GM13976 (cell line): ENCODE measurements around the gene LGALS7B.

Experiments used
- DNase-seq: peaks from one replicate; pipeline ENCODE4 v3.0.0; 2012; ENCODE audit warnings: low spot score
- in situ Hi-C: fragments of 300-500 bp; cut with MboI; formaldehyde crosslinking; loops from one replicate; pipeline ENCODE4 v1.12.0; 2022; ENCODE audit warnings: low sequenced_read_pairs, mixed read lengths, inconsistent platforms; ENCODE audit not compliant: unreplicated experiment
- TF ChIP-seq, protein P1 (sequence below): IDR thresholded peaks from 2 replicates; pipeline ENCODE4 v1.5.1; 2012; ENCODE audit warnings: borderline replicate concordance, mild to moderate bottlenecking; ENCODE audit not compliant: insufficient read depth; ENCODE audit errors: extremely low read depth, missing control alignments, control extremely low read depth

LGALS7B gene

DNA sequence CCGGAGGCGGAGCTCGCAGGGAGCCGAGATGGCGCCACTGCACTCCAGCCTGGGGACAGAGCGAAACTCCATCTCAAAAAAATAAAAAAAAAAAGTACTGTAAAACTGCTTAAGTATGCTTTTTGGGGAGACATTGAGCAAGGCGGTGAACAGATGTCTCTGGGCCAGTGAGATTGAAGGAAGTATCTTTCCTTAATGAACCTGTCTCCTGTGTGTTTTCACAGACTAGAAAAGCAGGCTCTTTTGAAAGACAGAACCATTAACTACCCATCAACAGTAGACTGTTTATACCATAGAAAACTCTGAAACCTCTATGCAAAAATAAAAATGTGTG, 44.1 kb downstream of the LGALS7B start:
- in situ Hi-C loops = no loop called here
- TF ChIP-seq, protein P1, sequence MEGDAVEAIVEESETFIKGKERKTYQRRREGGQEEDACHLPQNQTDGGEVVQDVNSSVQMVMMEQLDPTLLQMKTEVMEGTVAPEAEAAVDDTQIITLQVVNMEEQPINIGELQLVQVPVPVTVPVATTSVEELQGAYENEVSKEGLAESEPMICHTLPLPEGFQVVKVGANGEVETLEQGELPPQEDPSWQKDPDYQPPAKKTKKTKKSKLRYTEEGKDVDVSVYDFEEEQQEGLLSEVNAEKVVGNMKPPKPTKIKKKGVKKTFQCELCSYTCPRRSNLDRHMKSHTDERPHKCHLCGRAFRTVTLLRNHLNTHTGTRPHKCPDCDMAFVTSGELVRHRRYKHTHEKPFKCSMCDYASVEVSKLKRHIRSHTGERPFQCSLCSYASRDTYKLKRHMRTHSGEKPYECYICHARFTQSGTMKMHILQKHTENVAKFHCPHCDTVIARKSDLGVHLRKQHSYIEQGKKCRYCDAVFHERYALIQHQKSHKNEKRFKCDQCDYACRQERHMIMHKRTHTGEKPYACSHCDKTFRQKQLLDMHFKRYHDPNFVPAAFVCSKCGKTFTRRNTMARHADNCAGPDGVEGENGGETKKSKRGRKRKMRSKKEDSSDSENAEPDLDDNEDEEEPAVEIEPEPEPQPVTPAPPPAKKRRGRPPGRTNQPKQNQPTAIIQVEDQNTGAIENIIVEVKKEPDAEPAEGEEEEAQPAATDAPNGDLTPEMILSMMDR = no peak
- no peak for DNase-seq

DNA sequence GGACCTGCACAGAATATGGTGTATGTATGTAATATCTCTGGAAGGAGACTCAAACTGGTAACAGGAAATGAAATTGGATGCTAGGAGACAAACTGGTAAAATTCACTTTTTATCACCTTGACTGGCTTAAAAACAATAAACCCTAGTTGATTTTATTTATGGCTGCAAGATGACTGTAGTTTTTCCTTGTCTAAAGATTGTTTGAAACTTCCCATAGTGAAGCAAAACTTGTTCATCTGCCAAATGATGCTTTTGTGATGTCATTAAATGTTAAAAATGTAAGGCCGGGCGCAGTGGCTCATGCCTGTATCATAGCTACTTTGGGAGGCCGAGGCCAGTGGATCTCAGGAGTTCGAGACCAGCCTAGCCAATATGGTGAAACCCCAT, 45.1 kb downstream of the LGALS7B start:
- no peak for DNase-seq
- TF ChIP-seq, protein P1 = no peak
- in situ Hi-C loops = no loop called here

DNA sequence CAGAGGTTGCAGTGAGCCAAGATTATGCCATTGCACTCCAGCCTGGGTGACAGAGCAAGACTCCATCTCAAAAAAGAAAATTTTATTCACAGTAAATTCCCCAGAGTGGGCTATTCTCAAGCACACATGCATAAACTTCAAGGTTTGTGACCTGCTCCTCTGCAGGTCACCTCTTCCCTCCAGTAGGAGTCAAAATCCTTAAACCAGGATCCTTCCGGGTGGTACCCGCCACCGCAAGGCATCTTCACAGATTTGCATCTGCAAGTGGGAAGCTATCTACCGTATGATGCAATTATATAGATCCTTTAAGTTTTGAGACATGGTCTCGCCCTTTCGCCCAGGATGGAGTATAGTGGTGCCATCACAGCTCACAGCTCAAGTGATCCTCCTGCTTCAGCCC, 45.6 kb downstream of the LGALS7B start:
- in situ Hi-C loops = no loop called here
- DNase-seq = no peak
- TF ChIP-seq, protein P1 = no peak

DNA sequence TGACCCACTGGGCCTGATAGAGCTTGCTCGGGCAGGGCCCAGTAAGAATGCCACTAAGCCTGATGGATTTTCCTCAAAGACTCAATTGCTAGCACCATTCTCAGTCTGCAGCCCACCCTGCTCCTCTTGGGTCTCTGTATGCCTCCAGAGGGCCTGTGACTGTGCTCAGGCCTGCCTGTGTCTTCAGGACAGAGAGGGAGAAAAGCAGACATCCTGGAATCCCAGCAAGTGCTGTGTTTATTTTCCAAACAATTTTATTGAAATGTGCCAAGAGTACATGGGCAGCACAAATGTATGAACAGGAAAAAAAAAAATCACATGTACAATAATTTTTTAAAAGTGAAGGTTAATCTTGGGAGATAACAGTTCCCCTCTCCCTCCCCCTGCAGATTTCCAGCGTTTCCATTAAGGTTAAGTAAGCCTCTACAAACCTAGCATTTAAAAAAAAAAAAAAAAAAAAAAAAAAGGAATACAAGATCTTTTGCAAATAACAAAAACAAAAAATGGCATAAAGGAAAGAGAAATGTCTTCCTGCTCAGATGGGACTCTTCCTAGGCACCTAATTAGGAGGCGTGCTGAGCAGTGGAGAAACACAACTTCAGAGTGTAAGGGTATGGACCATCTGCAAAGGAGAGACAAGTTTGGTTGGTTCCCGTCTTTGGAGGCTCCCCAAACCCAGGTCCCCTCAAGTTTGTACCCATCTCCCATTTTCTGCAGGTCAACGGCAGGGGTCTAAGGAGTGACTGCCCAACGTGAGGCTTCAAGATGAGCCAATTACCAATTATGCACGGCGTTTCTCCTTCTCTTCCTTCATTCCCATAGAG, 47.4 kb downstream of the LGALS7B start:
- in situ Hi-C loops = no loop called here
- TF ChIP-seq, protein P1 = no peak
- DNase-seq = no peak

DNA sequence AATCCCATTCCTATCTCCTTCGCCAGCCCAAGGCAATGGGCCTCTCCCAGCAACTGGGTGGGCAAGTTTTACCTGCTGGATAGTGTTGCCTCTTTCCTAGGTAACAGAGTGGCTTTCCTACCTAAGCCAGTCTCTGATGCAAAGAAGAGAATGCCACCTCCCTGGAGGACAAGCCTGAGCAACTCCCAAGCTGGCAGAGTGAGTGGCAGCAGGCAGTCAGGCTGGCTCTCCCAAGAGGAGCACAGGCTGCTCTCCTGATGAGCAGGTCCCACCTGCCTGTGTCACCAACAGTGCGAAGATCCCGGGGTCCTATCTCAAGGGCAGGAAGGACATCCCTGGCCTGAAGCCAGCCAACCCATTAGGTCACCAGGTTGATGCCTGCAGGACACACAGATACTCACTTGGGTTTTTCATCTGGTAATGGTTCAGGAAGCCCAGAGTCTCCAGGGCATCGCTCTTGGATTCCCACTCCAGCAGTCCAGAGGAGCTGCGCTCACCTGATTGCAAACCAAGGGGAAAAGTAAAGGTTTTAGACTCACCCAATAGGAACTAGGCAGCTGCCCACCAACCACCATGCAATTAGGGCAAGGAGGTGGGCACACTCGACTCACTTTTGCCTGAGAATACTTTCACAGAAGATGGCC, 48.1 kb downstream of the LGALS7B start:
- in situ Hi-C loops = no loop called here
- TF ChIP-seq, protein P1 = no peak
- DNase-seq = no peak

DNA sequence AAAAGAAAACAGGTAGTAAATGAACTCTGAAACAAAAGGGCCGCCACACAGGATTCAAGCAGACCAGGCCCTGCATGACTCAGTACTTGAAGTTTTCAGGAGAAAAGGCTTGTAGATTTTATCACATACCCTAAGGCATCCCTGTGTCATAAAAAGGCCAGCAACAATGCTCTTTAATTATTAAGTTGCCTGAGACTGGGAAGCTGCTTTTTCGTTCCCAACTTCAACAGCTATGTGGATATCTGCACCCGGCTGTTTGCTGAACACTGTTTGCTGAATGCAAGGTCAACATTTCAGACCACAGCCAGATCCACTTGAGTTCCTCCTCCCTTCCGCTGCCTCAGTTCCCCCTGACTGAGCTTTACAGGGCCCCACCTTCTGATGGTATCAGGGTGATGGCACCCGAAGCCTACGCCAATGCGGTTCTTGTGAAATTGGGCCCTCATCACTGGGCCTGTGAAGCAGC, 48.7 kb downstream of the LGALS7B start:
- in situ Hi-C loops = no loop called here
- DNase-seq = no peak
- TF ChIP-seq, protein P1 = no peak
